Measurements from ENCODE around the gene PLD4. TPM values are rescaled to one million over a fixed set of nuclear protein-coding genes. Genes with fewer than 3 reads are reported as not detected.
"Not testable (repeated sequence)": the region's sequence is repeated elsewhere in the genome, so short reads cannot be mapped to it uniquely, and the experiment has no call there.

PLD4 gene
- total RNA-seq, 4 donors from 2014 or later, result 1.7 to 4.1 TPM; not detected in 2

DNA sequence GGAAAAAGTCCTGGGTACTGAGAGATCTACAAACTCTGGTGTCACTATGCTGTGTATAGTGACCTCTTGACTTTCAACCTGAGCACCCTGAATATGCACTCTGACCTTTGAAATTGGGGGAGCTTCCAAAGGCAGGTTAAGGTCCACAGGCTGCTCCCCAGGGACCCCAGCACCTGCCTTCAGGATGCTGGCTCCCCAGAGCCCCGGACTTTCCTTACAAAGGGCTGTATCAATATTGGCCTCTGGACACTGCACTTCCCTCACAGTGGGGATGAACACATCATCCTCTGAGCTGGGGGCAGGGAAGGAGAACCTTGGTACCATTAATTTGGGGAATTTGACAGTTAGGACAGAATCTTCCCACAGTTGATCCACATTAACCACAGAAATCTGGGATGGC lies 14.3 kb downstream of the PLD4 start:
- H3K4me3 ChIP-seq, result no peak overlapping the region
- H3K9me3 ChIP-seq, result no peaks in the 10 kb centered on the region

GRCh38 chr14:104939666-104940410 lies 15.2 kb downstream of the PLD4 start:
- DNase-seq, result peak in 2 of 3 donors; percentile 21 to 37
- no peak overlapping the region for H3K27ac ChIP-seq
- H3K9me3 ChIP-seq, result no peaks in the 10 kb centered on the region
- H3K27me3 ChIP-seq, result no peaks in the 10 kb centered on the region
- H3K4me3 ChIP-seq, result no peak overlapping the region
- no peaks in the 10 kb centered on the region for H3K4me1 ChIP-seq
- H3K36me3 ChIP-seq, result no peaks in the 10 kb centered on the region
- TF ChIP-seq POLR2A (IDR thresholded peaks at IDR 0.05) (no peak), CTCF (IDR thresholded peaks at IDR 0.05) (no peak)

More for the DNA sequence above, 14.3 kb downstream of the PLD4 start:
- Histone ChIP-seq H3K36me3 (no peaks in the 10 kb centered on the region), H3K4me1 (no peaks in the 10 kb centered on the region), H3K27me3 (no peaks in the 10 kb centered on the region), H3K27ac (no peak overlapping the region)
- TF ChIP-seq POLR2A (IDR thresholded peaks at IDR 0.05), result no peak
- TF ChIP-seq CTCF (IDR thresholded peaks at IDR 0.05), result no peak
- DNase-seq, result no peak

- TF ChIP-seq POLR2A (IDR thresholded peaks at IDR 0.05) (no peak), CTCF (IDR thresholded peaks at IDR 0.05) (no peak)
- no peaks in the 10 kb centered on the region for H3K4me1 ChIP-seq
- H3K4me3 ChIP-seq, result no peak overlapping the region
- no peaks in the 10 kb centered on the region for H3K9me3 ChIP-seq
- H3K27ac ChIP-seq, result no peak overlapping the region
- H3K27me3 ChIP-seq, result no peaks in the 10 kb centered on the region
- H3K36me3 ChIP-seq, result no peaks in the 10 kb centered on the region
- DNase-seq, result no peak
Observed at GRCh38 chr14:104940526-104941150, 16.0 kb downstream of the PLD4 start.

DNA sequence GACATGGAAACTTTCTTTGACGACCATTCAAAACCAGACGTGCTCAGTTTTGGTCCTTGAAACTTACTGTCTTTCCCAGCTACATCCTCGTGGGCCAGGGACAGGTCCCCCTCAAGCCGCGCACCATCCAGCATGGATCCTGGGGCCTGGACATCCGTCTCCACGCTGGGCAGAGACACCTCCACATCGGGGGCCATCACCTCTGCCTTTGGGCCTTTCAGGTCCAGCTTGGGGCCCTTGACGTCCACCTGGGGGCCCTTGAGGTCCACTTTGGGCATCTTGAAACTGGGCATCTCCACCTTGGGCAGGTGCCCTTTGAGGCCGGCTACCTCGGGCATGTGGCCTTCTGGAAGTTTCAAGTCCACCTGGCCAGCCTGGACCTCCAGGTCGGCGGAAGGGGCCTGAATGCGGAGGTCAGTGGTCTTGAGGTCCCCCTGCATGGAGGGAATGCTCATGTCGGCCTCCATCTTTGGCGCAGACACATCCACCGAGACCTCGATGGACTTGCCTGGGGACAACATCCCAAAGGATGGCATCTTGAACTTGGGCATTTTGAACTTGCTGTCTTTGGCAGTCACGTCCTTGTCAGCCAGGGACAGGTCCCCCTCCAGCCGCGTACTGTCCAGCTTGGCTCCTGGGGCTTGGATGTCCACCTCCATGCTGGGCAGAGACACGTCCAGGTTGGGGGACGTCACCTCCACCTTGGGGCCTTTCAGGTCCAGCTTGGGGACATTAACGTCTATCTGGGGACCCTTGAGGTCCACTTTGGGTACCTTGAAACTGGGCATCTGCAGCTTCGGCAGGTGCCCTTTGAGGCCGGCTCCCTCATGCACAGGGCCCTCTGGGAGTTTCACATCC lies 17.1 kb downstream of the PLD4 start:
- peak in 1 of 3 donors; percentile 24 for DNase-seq
- TF ChIP-seq CTCF (IDR thresholded peaks at IDR 0.05) (no peak), POLR2A (IDR thresholded peaks at IDR 0.05) (no peak)

GRCh38 chr14:104942586-104942985 lies 17.9 kb downstream of the PLD4 start:
- no peak overlapping the region for H3K4me3 ChIP-seq
- TF ChIP-seq POLR2A (IDR thresholded peaks at IDR 0.05), result no peak
- no peak for TF ChIP-seq CTCF (IDR thresholded peaks at IDR 0.05)
- no peak overlapping the region for H3K27ac ChIP-seq
- peak in 1 of 3 donors; percentile 39 for DNase-seq
- H3K27me3 ChIP-seq, result no peaks in the 10 kb centered on the region
- no peaks in the 10 kb centered on the region for H3K36me3 ChIP-seq
- H3K4me1 ChIP-seq, result no peaks in the 10 kb centered on the region
- no peaks in the 10 kb centered on the region for H3K9me3 ChIP-seq

More for the DNA sequence above, 17.1 kb downstream of the PLD4 start:
- Histone ChIP-seq H3K4me1 (no peaks in the 10 kb centered on the region), H3K36me3 (no peaks in the 10 kb centered on the region), H3K4me3 (no peak overlapping the region), H3K27ac (no peak overlapping the region), H3K9me3 (no peaks in the 10 kb centered on the region), H3K27me3 (no peaks in the 10 kb centered on the region)

DNA sequence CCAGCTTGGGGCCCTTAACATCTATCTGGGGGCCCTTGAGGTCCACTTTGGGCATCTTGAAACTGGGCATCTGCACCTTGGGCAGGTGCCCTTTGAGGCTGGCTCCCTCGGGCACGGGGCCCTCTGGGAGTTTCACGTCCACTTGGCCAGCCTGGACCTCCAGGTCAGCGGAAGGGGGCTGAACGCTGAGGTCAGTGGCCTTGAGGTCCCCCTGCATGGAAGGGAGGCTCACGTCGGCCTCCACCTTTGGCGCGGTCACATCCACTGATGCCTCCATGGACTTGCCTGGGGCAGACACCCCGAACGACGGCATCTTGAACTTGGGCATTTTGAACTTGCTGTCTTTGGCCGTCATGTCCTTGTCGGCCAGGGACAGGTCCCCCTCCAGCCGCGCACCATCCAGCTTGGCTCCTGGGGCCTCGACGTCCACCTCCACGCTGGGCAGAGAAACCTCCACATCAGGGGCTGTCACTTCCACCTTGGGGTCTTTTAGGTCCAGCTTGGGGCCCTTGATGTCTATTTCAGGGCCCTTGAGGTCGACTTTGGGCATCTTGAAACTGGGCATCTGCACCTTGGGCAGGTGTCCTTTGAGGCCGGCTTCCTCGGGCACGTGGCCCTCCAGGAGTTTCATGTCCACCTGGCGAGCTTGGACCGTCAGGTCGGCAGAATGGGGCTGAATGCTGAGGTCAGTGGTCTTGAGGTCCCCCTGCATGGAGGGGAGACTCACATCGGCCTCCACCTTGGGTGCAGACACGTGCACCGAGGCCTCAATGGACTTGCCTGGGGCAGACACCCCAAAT lies 18.7 kb downstream of the PLD4 start:
- H3K4me1 ChIP-seq, H3K27ac ChIP-seq, H3K27me3 ChIP-seq, H3K9me3 ChIP-seq, H3K36me3 ChIP-seq, H3K4me3 ChIP-seq: not testable (repeated sequence)
- DNase-seq, result peak in 1 of 3 donors; percentile 18

GRCh38 chr14:104944016-104944308 lies 19.3 kb downstream of the PLD4 start:
- peak in 1 of 3 donors; percentile 21 for DNase-seq
- not testable (repeated sequence) for H3K36me3 ChIP-seq

More at GRCh38 chr14:104944016-104944308, 19.3 kb downstream of the PLD4 start:
- H3K27ac ChIP-seq, H3K9me3 ChIP-seq, H3K4me3 ChIP-seq, H3K4me1 ChIP-seq, H3K27me3 ChIP-seq: not testable (repeated sequence)

All from Peyer's patch (tissue), 4 donors.